Colonic mucosa (tissue), 4 donors: ENCODE data around the gene UPK1A. TPM values are rescaled to one million over a fixed set of nuclear protein-coding genes. Genes with fewer than 3 reads are reported as not detected.
"Not testable (repeated sequence)": the region's sequence is repeated elsewhere in the genome, so short reads cannot be mapped to it uniquely, and the experiment has no call there.

ENCODE experiments used
- DNase-seq: peaks from one replicate; pipeline ENCODE4 v3.0.0-alpha.2; 2020
- H3K27ac ChIP-seq: fragments of 200-600 bp; one replicate; pipeline ENCODE4 v1.8.0; 2021
- H3K27me3 ChIP-seq: fragments of 200-600 bp; one replicate; pipeline ENCODE4 v1.8.0; 2021
- H3K36me3 ChIP-seq: fragments of 200-600 bp; one replicate; pipeline ENCODE4 v1.8.0; 2021
- H3K4me1 ChIP-seq: fragments of 200-600 bp; one replicate; pipeline ENCODE4 v1.8.0; 2021; ENCODE audit warnings: mild to moderate bottlenecking
- H3K4me3 ChIP-seq: fragments of 200-600 bp; one replicate; pipeline ENCODE4 v1.8.0; 2021
- H3K9ac ChIP-seq, 2 donors: one replicate each; pipeline ENCODE4 v1.7.0; 2013; ENCODE audit warnings: control low read depth in 2 of 2, low read depth in 2 of 2, low read length in 2 of 2
- H3K9me3 ChIP-seq: fragments of 200-600 bp; one replicate; pipeline ENCODE4 v1.8.0; 2021
- intact Hi-C: fragments of 100-400 bp; cut with DNase I; formaldehyde crosslinking; loops from one replicate; pipeline ENCODE4 v1.14.1; 2022
- total RNA-seq, 2 donors: library from RNA; stranded (reverse); fragmentation: NEBNext Ultra II Directional in 1 of 2; extraction: Animal tissue kit (Norgen Biotek cat#: 25700) in 1 of 2; gene quantifications; one replicate each; pipeline ENCODE4 v1.2.1, GENCODE V29; 2021
- TF ChIP-seq, protein P1 (sequence below): fragments of 200-600 bp; IDR thresholded peaks from one replicate; pipeline ENCODE4 v1.8.0; 2022; ENCODE audit warnings: antibody characterized with exemption, mild to moderate bottlenecking
- donor health status: healthy.
- donor health status: DM: no; HTN: no; CAD: no.
- donor health status: DM: no; HTN: no; CAD: no.

UPK1A gene
- total RNA-seq, 2 donors from 2014 or later: not detected

DNA sequence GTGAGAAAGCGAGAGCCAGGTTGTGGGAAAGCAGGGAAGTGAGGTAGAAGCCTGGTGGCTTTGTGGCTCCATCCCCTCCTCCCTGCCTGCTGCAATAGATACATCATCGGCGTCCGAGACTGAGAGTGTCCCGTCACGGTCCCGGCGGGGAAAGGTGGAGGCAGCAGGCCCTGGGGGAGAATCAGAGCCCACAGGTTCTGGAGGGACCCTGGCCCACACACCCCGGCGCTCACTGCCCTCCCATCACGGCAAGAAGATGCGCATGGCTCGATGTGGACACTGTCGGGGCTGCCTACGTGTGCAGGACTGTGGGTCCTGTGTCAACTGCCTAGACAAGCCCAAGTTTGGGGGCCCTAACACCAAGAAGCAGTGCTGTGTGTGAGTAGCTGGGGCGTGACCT is 56.6 kb downstream of the UPK1A start:
- peaks cover 38% of the 10 kb centered on the region for H3K36me3 ChIP-seq

DNA sequence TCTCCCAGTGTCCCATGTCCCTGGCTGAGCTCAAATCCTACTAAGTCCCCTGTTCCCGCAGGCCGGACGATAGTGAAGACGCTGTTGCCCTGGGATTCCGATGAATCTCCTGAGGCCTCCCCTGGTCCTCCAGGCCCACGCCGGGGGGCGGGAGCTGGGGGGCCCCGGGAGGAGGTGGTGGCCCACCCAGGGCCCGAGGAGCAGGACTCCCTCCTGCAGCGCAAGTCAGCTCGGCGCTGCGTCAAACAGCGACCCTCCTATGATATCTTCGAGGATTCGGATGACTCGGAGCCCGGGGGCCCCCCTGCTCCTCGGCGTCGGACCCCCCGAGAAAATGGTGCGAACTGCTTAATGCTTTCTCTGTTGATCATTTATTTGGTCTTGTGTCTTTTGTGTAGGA is 57.4 kb downstream of the UPK1A start:
- peaks cover 10% of the 10 kb centered on the region for H3K4me1 ChIP-seq
- H3K9ac ChIP-seq: no peak overlapping the region
- H3K36me3 ChIP-seq: peaks cover 39% of the 10 kb centered on the region
- DNase-seq: no peak
- TF ChIP-seq, protein P1, sequence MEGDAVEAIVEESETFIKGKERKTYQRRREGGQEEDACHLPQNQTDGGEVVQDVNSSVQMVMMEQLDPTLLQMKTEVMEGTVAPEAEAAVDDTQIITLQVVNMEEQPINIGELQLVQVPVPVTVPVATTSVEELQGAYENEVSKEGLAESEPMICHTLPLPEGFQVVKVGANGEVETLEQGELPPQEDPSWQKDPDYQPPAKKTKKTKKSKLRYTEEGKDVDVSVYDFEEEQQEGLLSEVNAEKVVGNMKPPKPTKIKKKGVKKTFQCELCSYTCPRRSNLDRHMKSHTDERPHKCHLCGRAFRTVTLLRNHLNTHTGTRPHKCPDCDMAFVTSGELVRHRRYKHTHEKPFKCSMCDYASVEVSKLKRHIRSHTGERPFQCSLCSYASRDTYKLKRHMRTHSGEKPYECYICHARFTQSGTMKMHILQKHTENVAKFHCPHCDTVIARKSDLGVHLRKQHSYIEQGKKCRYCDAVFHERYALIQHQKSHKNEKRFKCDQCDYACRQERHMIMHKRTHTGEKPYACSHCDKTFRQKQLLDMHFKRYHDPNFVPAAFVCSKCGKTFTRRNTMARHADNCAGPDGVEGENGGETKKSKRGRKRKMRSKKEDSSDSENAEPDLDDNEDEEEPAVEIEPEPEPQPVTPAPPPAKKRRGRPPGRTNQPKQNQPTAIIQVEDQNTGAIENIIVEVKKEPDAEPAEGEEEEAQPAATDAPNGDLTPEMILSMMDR: no peak
- intact Hi-C loops: no loop called here
- H3K4me3 ChIP-seq: no peak overlapping the region
- H3K27ac ChIP-seq: no peak overlapping the region
- no peaks in the 10 kb centered on the region for H3K27me3 ChIP-seq
- no peaks in the 10 kb centered on the region for H3K9me3 ChIP-seq

More for the DNA sequence above, 56.6 kb downstream of the UPK1A start:
- Histone ChIP-seq H3K9ac (no peak overlapping the region), H3K9me3 (no peaks in the 10 kb centered on the region), H3K4me3 (no peak overlapping the region), H3K4me1 (peaks cover 10% of the 10 kb centered on the region), H3K27ac (no peak overlapping the region), H3K27me3 (no peaks in the 10 kb centered on the region)
- no peak for DNase-seq
- TF ChIP-seq, protein P1: no peak
- intact Hi-C loops: no loop called here

GRCh38 chr19:35724132-35724531 is 57.8 kb downstream of the UPK1A start:
- H3K4me3 ChIP-seq, H3K27ac ChIP-seq, H3K27me3 ChIP-seq, DNase-seq, H3K9ac ChIP-seq, intact Hi-C loops, H3K4me1 ChIP-seq, H3K9me3 ChIP-seq: not testable (repeated sequence)
- peaks cover 43% of the 10 kb centered on the region for H3K36me3 ChIP-seq

DNA sequence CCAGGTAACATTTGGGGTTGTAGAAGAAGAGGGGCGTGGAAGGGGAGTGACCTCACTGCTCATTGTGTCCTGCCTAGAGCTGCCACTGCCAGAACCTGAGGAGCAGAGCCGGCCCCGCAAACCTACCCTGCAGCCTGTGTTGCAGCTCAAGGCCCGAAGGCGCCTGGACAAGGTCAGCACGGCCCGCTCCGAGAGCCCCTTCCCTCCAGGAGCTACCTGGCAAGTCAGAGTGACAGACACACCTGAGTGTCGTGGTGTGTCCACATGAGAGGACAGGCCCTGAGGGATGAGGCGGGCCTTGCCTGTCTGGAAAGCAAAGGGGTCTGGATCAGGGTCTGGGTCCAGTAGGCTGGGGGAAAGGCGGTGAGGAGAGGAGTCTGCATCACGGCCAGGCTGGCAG is 58.2 kb downstream of the UPK1A start:
- DNase-seq: no peak
- H3K9me3 ChIP-seq: no peaks in the 10 kb centered on the region
- peaks cover 3% of the 10 kb centered on the region for H3K4me1 ChIP-seq
- intact Hi-C loops: no loop called here
- H3K27ac ChIP-seq: no peak overlapping the region
- TF ChIP-seq, protein P1: no peak
- no peak overlapping the region for H3K9ac ChIP-seq
- H3K36me3 ChIP-seq: peaks cover 46% of the 10 kb centered on the region
- H3K4me3 ChIP-seq: no peak overlapping the region
- no peaks in the 10 kb centered on the region for H3K27me3 ChIP-seq

DNA sequence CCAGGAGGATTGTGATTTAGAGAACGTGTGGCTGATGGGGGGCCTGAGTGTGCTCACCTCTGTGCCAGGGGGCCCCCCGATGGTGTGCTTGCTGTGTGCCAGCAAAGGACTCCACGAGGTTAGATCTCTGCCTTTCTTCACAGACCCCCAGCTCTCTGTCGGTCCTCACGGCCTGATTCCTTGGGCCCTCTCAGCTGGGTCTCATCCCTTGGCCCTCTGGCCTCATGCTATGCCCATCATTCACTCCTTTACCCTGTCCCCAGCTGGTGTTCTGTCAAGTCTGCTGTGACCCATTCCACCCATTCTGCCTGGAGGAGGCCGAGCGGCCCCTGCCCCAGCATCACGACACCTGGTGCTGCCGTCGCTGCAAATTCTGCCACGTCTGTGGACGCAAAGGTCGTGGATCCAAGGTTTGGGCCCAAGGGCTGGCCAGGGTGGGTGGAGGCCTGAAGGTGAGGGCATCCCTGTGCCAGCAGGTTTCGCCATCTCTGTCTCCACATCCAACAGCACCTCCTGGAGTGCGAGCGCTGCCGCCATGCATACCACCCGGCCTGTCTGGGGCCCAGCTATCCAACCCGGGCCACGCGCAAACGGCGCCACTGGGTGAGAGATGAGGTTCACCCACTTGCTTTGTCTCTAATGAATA is 59.0 kb downstream of the UPK1A start:
- Histone ChIP-seq H3K4me3 (no peak overlapping the region), H3K36me3 (peaks cover 46% of the 10 kb centered on the region), H3K27me3 (no peaks in the 10 kb centered on the region), H3K9me3 (no peaks in the 10 kb centered on the region), H3K27ac (no peak overlapping the region), H3K9ac (no peak overlapping the region), H3K4me1 (no peaks in the 10 kb centered on the region)
- intact Hi-C loops: no loop called here
- TF ChIP-seq, protein P1: no peak
- no peak for DNase-seq

DNA sequence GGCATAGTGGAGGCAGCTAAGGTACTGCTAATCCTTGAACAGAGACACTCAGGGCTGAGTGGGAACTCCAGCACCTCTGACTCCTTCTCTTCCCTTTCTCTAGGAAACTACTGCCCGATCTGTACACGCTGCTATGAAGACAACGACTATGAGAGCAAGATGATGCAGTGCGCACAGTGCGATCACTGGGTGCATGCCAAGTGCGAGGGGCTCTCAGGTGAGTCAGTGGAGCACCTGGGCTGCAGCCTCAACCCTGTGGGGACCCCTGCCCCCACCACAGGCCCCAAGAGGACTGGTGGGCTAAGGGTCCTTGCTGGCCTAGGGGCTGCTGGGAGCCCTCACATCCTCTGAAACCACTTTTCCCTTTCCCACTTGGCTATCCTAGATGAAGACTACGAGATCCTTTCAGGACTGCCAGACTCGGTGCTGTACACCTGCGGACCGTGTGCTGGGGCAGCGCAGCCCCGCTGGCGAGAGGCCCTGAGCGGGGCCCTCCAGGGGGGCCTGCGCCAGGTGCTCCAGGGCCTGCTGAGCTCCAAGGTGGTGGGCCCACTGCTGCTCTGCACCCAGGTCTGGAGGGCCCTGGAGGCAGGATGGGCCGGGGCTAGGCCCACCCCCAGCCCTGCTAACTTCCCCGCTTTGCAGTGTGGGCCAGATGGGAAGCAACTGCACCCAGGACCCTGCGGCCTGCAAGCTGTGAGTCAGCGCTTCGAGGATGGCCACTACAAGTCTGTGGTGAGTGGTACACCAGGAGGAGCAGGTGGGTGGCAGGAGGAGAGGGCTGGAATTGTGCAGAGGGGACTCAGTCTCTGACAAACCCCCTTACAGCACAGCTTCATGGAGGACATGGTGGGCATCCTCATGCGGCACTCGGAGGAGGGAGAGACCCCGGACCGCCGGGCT is 61.0 kb downstream of the UPK1A start:
- H3K27ac ChIP-seq: no peak overlapping the region
- H3K27me3 ChIP-seq: no peaks in the 10 kb centered on the region
- H3K36me3 ChIP-seq: peaks cover 49% of the 10 kb centered on the region
- H3K9me3 ChIP-seq: no peaks in the 10 kb centered on the region
- H3K9ac ChIP-seq: no peak overlapping the region
- H3K4me3 ChIP-seq: no peak overlapping the region
- intact Hi-C loops: no loop called here
- TF ChIP-seq, protein P1: no peak
- no peaks in the 10 kb centered on the region for H3K4me1 ChIP-seq
- no peak for DNase-seq
